HG02798 (cell line): ENCODE measurements around the gene FAM78A.
"Not testable (repeated sequence)": the region's sequence is repeated elsewhere in the genome, so short reads cannot be mapped to it uniquely, and the experiment has no call there.

Source experiments
- ATAC-seq: cut with Tn5 transposase; IDR thresholded peaks from one replicate; pipeline ENCODE4 v1.9.1; 2021; ENCODE audit warnings: mild to moderate bottlenecking; ENCODE audit not compliant: unreplicated experiment, poor library complexity

The FAM78A gene

DNA sequence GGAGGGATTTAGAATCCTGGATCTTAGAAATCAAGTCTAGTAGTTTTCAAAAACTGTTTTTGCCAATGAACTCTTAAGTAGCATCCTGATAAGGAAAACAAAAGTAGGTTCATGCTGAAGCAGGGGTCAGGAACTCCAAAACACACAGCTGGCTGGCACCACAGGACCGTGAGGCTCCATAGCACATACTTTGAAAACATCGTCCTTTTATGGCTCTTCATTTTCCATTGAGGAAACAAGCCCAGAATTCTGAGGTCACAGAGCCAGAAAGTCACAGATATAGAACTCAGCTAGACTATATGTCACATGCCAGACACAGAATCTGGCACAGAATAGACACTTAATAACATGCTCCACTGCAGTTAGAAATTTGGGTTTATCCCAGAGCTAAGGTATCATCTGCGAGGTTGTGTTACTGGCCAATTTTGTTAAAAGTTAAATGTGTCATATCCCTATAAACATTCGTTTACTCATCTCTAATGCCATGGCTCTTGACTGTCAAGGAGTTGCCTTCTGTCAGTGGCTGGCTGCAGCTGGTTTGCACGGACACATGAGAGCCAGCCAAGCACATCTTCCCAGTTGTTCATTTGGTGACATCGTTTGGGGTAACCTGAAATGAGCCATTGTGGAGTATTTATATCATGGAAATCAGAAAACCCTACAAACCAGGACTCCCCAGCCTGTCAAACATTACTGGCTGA, 58.8 kb downstream of the FAM78A start:
- ATAC-seq: no peak

DNA sequence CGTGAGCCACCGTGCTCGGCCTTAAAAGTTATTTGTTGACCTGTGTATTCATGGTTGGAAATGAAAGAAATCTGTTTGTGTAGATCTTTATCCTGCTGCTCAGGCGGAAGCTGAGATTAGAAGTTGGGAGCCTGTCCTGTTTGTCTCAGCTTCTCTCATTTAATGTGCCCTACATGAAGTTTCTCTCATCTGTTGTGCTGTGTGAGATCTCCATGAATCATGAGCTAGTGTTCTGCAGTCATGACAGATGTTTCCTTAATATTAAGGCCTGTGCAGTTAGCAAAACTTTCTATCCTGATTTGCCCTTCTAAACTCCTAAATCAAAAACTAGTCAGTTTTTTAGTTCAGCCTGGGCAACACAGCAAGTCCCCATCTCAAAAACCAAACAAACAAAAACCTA, 59.5 kb downstream of the FAM78A start:
- no peak for ATAC-seq

DNA sequence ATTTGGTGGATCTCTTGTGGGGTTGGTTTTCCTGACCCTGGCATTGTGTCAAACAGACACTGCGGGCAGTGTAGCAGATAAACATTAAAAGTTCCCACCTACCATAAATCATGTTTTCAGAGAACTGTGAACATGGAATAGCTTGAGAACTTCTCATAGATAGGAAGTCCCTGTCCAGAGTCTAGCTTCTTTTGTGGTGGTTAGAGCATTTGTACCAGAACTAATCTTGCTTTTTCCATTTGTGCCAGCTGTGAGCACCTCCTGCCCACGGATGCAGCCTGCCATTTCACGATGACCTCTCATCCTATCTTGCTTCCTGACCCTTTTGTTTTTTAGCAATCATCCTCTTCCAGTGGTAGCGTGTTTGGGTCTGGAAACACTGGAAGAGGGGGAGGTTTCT, 61.4 kb downstream of the FAM78A start:
- no peak for ATAC-seq

DNA sequence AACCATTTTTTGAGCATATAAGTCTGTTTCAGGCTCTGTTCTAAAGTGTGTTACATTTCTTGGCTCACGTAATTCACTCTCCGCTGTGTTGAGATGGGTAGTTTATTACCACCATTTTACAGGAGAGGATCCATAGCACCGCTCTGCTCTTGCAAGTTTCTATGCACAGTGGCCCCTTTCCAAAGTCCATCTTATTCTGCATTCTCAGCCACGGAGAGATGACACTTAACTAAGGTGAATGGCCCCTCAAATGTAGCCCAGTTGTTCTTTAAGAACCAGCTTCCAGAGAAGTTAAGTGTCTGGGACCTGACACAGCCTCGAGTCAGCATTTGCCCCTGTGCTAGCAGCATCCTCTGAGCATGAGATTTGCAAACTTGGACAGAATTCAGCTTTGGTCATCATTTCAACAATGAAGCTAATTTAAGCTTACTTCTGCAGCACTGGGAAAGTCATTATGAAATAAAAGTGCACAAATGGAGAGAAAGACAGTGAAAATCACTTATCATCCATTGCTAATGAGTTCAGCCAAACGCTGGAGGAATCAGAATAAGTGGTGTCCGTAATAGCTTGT, 61.9 kb downstream of the FAM78A start:
- no peak for ATAC-seq

DNA sequence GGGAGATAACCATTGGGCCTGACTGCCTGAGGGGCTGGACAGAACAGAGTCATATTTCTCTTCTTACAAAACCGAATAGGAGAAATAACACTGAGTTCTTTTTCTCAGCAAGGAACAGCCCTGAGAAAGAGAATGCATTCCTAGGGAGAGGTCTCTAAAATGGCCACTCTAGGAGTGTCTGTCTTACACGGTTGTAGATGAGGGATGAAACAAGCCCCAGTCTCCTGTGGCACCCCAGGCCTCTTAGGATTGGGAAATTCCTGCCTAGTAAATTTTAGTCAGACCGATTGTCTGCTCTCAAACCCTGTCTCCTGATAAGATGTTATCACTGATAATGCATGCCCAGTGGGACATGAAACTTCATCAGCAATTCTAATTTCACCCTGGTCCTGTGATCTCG, 64.4 kb downstream of the FAM78A start:
- not testable (repeated sequence) for ATAC-seq
